Astrocyte (in vitro differentiated cells and primary cell): ENCODE data around the gene USP47. TPM values are rescaled to one million over a fixed set of nuclear protein-coding genes. Genes with fewer than 3 reads are reported as not detected.

ENCODE experiments used
- DNase-seq: peaks from one replicate; pipeline ENCODE4 v3.0.0-alpha.2; 2010; ENCODE audit warnings: low read depth
- FAIRE-seq: peaks from 2 replicates; lab custom pipeline; 2011; peaks lifted over from hg19 to GRCh38; lab: Jason Lieb, UNC
- H2AFZ ChIP-seq: 2 replicates; pipeline ENCODE4 v1.6.0; 2012; ENCODE audit warnings: low read depth, low read length, inconsistent platforms
- H3K27ac ChIP-seq: 2 replicates; pipeline ENCODE4 v1.5.1; 2011; ENCODE audit warnings: low read depth, low read length, inconsistent platforms
- H3K27me3 ChIP-seq: 2 replicates; pipeline ENCODE4 v1.6.0; 2011; ENCODE audit warnings: low read length, inconsistent platforms; ENCODE audit not compliant: insufficient read depth
- H3K36me3 ChIP-seq: 2 replicates; pipeline ENCODE4 v1.5.1; 2011; ENCODE audit warnings: low read length, inconsistent platforms; ENCODE audit not compliant: insufficient read depth
- H3K4me1 ChIP-seq: 2 replicates; pipeline ENCODE4 v1.5.1; 2011; ENCODE audit warnings: low read length, inconsistent platforms; ENCODE audit not compliant: insufficient read depth
- H3K4me2 ChIP-seq: 2 replicates; pipeline ENCODE4 v1.6.0; 2012; ENCODE audit warnings: low read length, inconsistent platforms
- H3K4me3 ChIP-seq: 2 replicates; pipeline ENCODE4 v1.5.1; 2011; ENCODE audit warnings: low read depth, mild to moderate bottlenecking, low read length, inconsistent platforms; ENCODE audit not compliant: insufficient read depth
- H3K79me2 ChIP-seq: 2 replicates; pipeline ENCODE4 v1.6.0; 2012; ENCODE audit warnings: mild to moderate bottlenecking, low read length, inconsistent platforms; ENCODE audit not compliant: insufficient read depth
- H3K9ac ChIP-seq: 2 replicates; pipeline ENCODE4 v1.6.0; 2012; ENCODE audit warnings: mild to moderate bottlenecking, low read length, inconsistent platforms
- H3K9me3 ChIP-seq: 2 replicates; pipeline ENCODE4 v1.5.1; 2012; ENCODE audit warnings: low read depth, mild to moderate bottlenecking, low read length, inconsistent platforms; ENCODE audit not compliant: insufficient read depth
- H4K20me1 ChIP-seq: 2 replicates; pipeline ENCODE4 v1.6.0; 2012; ENCODE audit warnings: low read length, inconsistent platforms; ENCODE audit not compliant: insufficient read depth
- H3K27ac Mint-ChIP-seq: one replicate; pipeline ENCODE4 v1.8.0; 2021; ENCODE audit warnings: mild to moderate bottlenecking, mixed read lengths; ENCODE audit not compliant: unreplicated experiment
- H3K27me3 Mint-ChIP-seq: one replicate; pipeline ENCODE4 v1.8.0; 2021; ENCODE audit warnings: low read depth, mixed read lengths; ENCODE audit not compliant: unreplicated experiment
- H3K36me3 Mint-ChIP-seq: one replicate; pipeline ENCODE4 v1.8.0; 2021; ENCODE audit warnings: low read depth, mixed read lengths; ENCODE audit not compliant: unreplicated experiment
- H3K4me1 Mint-ChIP-seq: one replicate; pipeline ENCODE4 v1.8.0; 2021; ENCODE audit warnings: low read depth, mixed read lengths; ENCODE audit not compliant: unreplicated experiment
- H3K4me3 Mint-ChIP-seq: one replicate; pipeline ENCODE4 v1.8.0; 2021; ENCODE audit warnings: mild to moderate bottlenecking, moderate library complexity, mixed read lengths; ENCODE audit not compliant: unreplicated experiment
- H3K9me3 Mint-ChIP-seq: one replicate; pipeline ENCODE4 v1.8.0; 2021; ENCODE audit warnings: mild to moderate bottlenecking, mixed read lengths; ENCODE audit not compliant: unreplicated experiment
- CTCF ChIP-seq: IDR thresholded peaks from 2 replicates; pipeline ENCODE4 v1.5.1; 2011; ENCODE audit warnings: low read depth, mild to moderate bottlenecking, inconsistent platforms, low read length, moderate library complexity; ENCODE audit not compliant: insufficient read depth
- EZH2 ChIP-seq: IDR thresholded peaks from 2 replicates; pipeline ENCODE4 v1.6.1; 2012; ENCODE audit warnings: mild to moderate bottlenecking, low read length, inconsistent platforms; ENCODE audit not compliant: insufficient read depth
- total RNA-seq: library from RNA; stranded (reverse); gene quantifications from 2 replicates; pipeline ENCODE4 v1.2.1, GENCODE V29; 2021

Gene USP47
- total RNA-seq, 1 donor from 2014 or later, result 49.5 TPM

GRCh38 chr11:12003815-12004214, 162.0 kb downstream of the USP47 start:
- Mint-ChIP-seq H3K27ac (no peak overlapping the region), H3K4me3 (no peak overlapping the region), H3K36me3 (peaks cover 21% of the 10 kb centered on the region), H3K27me3 (no peaks in the 10 kb centered on the region), H3K4me1 (peaks cover 24% of the 10 kb centered on the region), H3K9me3 (no peaks in the 10 kb centered on the region)
- Histone ChIP-seq H3K4me1 (peaks cover 40% of the 10 kb centered on the region), H3K9ac (no peak overlapping the region), H3K4me2 (no peak overlapping the region), H4K20me1 (peaks cover 43% of the 10 kb centered on the region), H3K4me3 (no peak overlapping the region), H3K27ac (no peak overlapping the region), H3K27me3 (no peaks in the 10 kb centered on the region), H3K9me3 (no peaks in the 10 kb centered on the region), H3K36me3 (peaks cover 18% of the 10 kb centered on the region), H2AFZ (no peak overlapping the region), H3K79me2 (peaks cover 51% of the 10 kb centered on the region)
- FAIRE-seq (no peak), DNase-seq (no peak)
- TF ChIP-seq CTCF (no peak), EZH2 (no peak)

- H3K36me3 ChIP-seq, result peaks cover 18% of the 10 kb centered on the region
- no peak for FAIRE-seq
- H3K27me3 ChIP-seq, result no peaks in the 10 kb centered on the region
- no peak overlapping the region for H3K9ac ChIP-seq
- H3K4me2 ChIP-seq, result peak overlapping the region; percentile 47
- H3K4me3 ChIP-seq, result peak overlapping the region; percentile 1
- no peak for DNase-seq
- no peaks in the 10 kb centered on the region for H3K9me3 ChIP-seq
- H3K27ac ChIP-seq, result no peak overlapping the region
- Mint-ChIP-seq H3K9me3 (no peaks in the 10 kb centered on the region), H3K4me3 (peak overlapping the region; percentile 2), H3K36me3 (peaks cover 24% of the 10 kb centered on the region), H3K27ac (no peak overlapping the region), H3K27me3 (no peaks in the 10 kb centered on the region), H3K4me1 (peaks cover 23% of the 10 kb centered on the region)
- H4K20me1 ChIP-seq, result peaks cover 43% of the 10 kb centered on the region
- TF ChIP-seq CTCF (no peak), EZH2 (no peak)
- peaks cover 39% of the 10 kb centered on the region for H3K4me1 ChIP-seq
- H2AFZ ChIP-seq, result no peak overlapping the region
- peaks cover 51% of the 10 kb centered on the region for H3K79me2 ChIP-seq
Measured at GRCh38 chr11:12005061-12005460, 163.3 kb downstream of the USP47 start.

GRCh38 chr11:12005476-12005875, 163.7 kb downstream of the USP47 start:
- H3K4me2 ChIP-seq, result peak overlapping the region; percentile 47
- no peaks in the 10 kb centered on the region for H3K27me3 Mint-ChIP-seq
- H4K20me1 ChIP-seq, result peaks cover 43% of the 10 kb centered on the region
- no peak overlapping the region for H3K27ac ChIP-seq
- peaks cover 51% of the 10 kb centered on the region for H3K79me2 ChIP-seq
- no peaks in the 10 kb centered on the region for H3K27me3 ChIP-seq
- DNase-seq (peak; percentile 68), FAIRE-seq (peak; percentile 71)
- H3K36me3 Mint-ChIP-seq, result peaks cover 26% of the 10 kb centered on the region
- H2AFZ ChIP-seq, result no peak overlapping the region
- TF ChIP-seq EZH2, result no peak
- no peak for TF ChIP-seq CTCF
- peak overlapping the region; percentile 16 for H3K27ac Mint-ChIP-seq
- no peaks in the 10 kb centered on the region for H3K9me3 ChIP-seq
- peaks cover 18% of the 10 kb centered on the region for H3K36me3 ChIP-seq
- H3K4me1 Mint-ChIP-seq, result peaks cover 23% of the 10 kb centered on the region
- H3K4me1 ChIP-seq, result peaks cover 39% of the 10 kb centered on the region
- no peak overlapping the region for H3K9ac ChIP-seq
- no peaks in the 10 kb centered on the region for H3K9me3 Mint-ChIP-seq
- H3K4me3 Mint-ChIP-seq, result peak overlapping the region; percentile 2
- H3K4me3 ChIP-seq, result peak overlapping the region; percentile 1
